Spinal cord (tissue), 10 donors: Measurements from ENCODE around the gene CTSH. TPM values are rescaled to one million over a fixed set of nuclear protein-coding genes. Genes with fewer than 3 reads are reported as not detected.
"Not testable (repeated sequence)": the region's sequence is repeated elsewhere in the genome, so short reads cannot be mapped to it uniquely, and the experiment has no call there.

Experiments
- DNase-seq, 6 donors: peaks; one replicate each; pipeline versions ENCODE4 v3.0.0 to v3.0.0-alpha.2; 2013 to 2015; ENCODE audit warnings: low spot score in 6 of 6, low read depth in 4 of 6
- H3K27ac ChIP-seq: one replicate; pipeline ENCODE4 v1.5.1; 2013; ENCODE audit warnings: low read depth, low read length, control low read depth
- H3K27me3 ChIP-seq: one replicate; pipeline ENCODE4 v1.6.1; 2013; ENCODE audit warnings: low read length; ENCODE audit not compliant: control insufficient read depth, insufficient read depth
- H3K36me3 ChIP-seq: one replicate; pipeline ENCODE4 v1.6.1; 2013; ENCODE audit warnings: low read length; ENCODE audit not compliant: control insufficient read depth, insufficient read depth
- H3K4me1 ChIP-seq: one replicate; pipeline ENCODE4 v1.6.1; 2013; ENCODE audit warnings: low read length; ENCODE audit not compliant: control insufficient read depth, insufficient read depth
- H3K4me3 ChIP-seq: one replicate; pipeline ENCODE4 v1.5.1; 2013; ENCODE audit warnings: low read depth, low read length, control low read depth
- H3K9me3 ChIP-seq: one replicate; pipeline ENCODE4 v1.6.1; 2013; ENCODE audit warnings: low read length; ENCODE audit not compliant: control insufficient read depth, insufficient read depth
- WGBS: methylation state at CpG from one replicate; pipeline ENCODE4 v1.1.5; 2013; ENCODE audit warnings: missing lambda C conversion rate; ENCODE audit not compliant: insufficient coverage; 5-methylcytosine and 5-hydroxymethylcytosine counted together
- polyA plus RNA-seq, 2 donors: library from polyadenylated mRNA; unstranded; fragments of 120-200 nt; gene quantifications; one replicate each; pipeline ENCODE4 v1.2.1, GENCODE V29; 2013; ENCODE audit not compliant: insufficient read length in 2 of 2
- total RNA-seq, 2 donors: library from RNA; depleted of rRNA in 1 of 2; stranded (reverse); fragments of 120-200 nt in 1 of 2; fragments of >200 nt in 1 of 2; gene quantifications; one replicate each; pipeline versions ENCODE4 v1.2.3 to v1.2.4, GENCODE V29; 2013 to 2014
- donor health status: healthy.

CTSH gene
- total and polyA plus RNA-seq, 4 donors, result 33.6 to 94.2 (median 48.9) TPM

GRCh38 chr15:78900819-78901533 lies 43.9 kb downstream of the CTSH start:
- peaks cover 56% of the 10 kb centered on the region for H3K36me3 ChIP-seq
- WGBS, result 91% methylated on average over 10 of the region's 14 CpGs
- not testable (repeated sequence) for H3K4me3 ChIP-seq, DNase-seq, H3K27me3 ChIP-seq, H3K27ac ChIP-seq, H3K9me3 ChIP-seq, H3K4me1 ChIP-seq

GRCh38 chr15:78898540-78898939 lies 46.3 kb downstream of the CTSH start:
- H3K27me3 ChIP-seq, result no peaks in the 10 kb centered on the region
- no peak for DNase-seq
- peaks cover 51% of the 10 kb centered on the region for H3K36me3 ChIP-seq
- H3K4me3 ChIP-seq, result no peak overlapping the region
- WGBS, result 33% methylated on average over 1 of the region's 4 CpGs
- no peak overlapping the region for H3K27ac ChIP-seq
- no peaks in the 10 kb centered on the region for H3K4me1 ChIP-seq
- H3K9me3 ChIP-seq, result no peaks in the 10 kb centered on the region

GRCh38 chr15:78895471-78895870 lies 49.4 kb downstream of the CTSH start:
- no CpG with 5 or more reads among the region's 3 CpGs for WGBS
- Histone ChIP-seq H3K27ac (no peak overlapping the region), H3K27me3 (no peaks in the 10 kb centered on the region), H3K9me3 (no peaks in the 10 kb centered on the region), H3K36me3 (peaks cover 32% of the 10 kb centered on the region), H3K4me3 (no peak overlapping the region), H3K4me1 (no peaks in the 10 kb centered on the region)
- no peak for DNase-seq

GRCh38 chr15:78893538-78893937 lies 51.3 kb downstream of the CTSH start:
- H3K9me3 ChIP-seq, result no peaks in the 10 kb centered on the region
- no peaks in the 10 kb centered on the region for H3K4me1 ChIP-seq
- no CpG with 5 or more reads among the region's 2 CpGs for WGBS
- no peak overlapping the region for H3K27ac ChIP-seq
- DNase-seq, result no peak
- peaks cover 25% of the 10 kb centered on the region for H3K36me3 ChIP-seq
- H3K4me3 ChIP-seq, result no peak overlapping the region
- no peaks in the 10 kb centered on the region for H3K27me3 ChIP-seq

GRCh38 chr15:78889000-78889399 lies 55.8 kb downstream of the CTSH start:
- no peaks in the 10 kb centered on the region for H3K9me3 ChIP-seq
- H3K27me3 ChIP-seq, result no peaks in the 10 kb centered on the region
- DNase-seq, result no peak
- WGBS, result no CpG with 5 or more reads among the region's 4 CpGs
- H3K27ac ChIP-seq, result no peak overlapping the region
- H3K4me1 ChIP-seq, result no peaks in the 10 kb centered on the region
- H3K4me3 ChIP-seq, result no peak overlapping the region
- H3K36me3 ChIP-seq, result peaks cover 24% of the 10 kb centered on the region

- no peak overlapping the region for H3K27ac ChIP-seq
- no peaks in the 10 kb centered on the region for H3K27me3 ChIP-seq
- H3K9me3 ChIP-seq, result no peaks in the 10 kb centered on the region
- H3K36me3 ChIP-seq, result peaks cover 16% of the 10 kb centered on the region
- H3K4me1 ChIP-seq, result peaks cover 14% of the 10 kb centered on the region
- no peak for DNase-seq
- no peak overlapping the region for H3K4me3 ChIP-seq
- WGBS, result no CpG with 5 or more reads among the region's 1 CpG
Observed at GRCh38 chr15:78881681-78882080, 63.2 kb downstream of the CTSH start.

GRCh38 chr15:78880813-78881212 lies 64.0 kb downstream of the CTSH start:
- no CpG with 5 or more reads among the region's 1 CpG for WGBS
- peaks cover 18% of the 10 kb centered on the region for H3K4me1 ChIP-seq
- peaks cover 14% of the 10 kb centered on the region for H3K36me3 ChIP-seq
- H3K27me3 ChIP-seq, result no peaks in the 10 kb centered on the region
- H3K9me3 ChIP-seq, result no peaks in the 10 kb centered on the region
- no peak overlapping the region for H3K27ac ChIP-seq
- no peak overlapping the region for H3K4me3 ChIP-seq
- DNase-seq, result no peak

GRCh38 chr15:78880242-78880533 lies 64.7 kb downstream of the CTSH start:
- peaks cover 24% of the 10 kb centered on the region for H3K4me1 ChIP-seq
- no peak for DNase-seq
- no peaks in the 10 kb centered on the region for H3K27me3 ChIP-seq
- H3K36me3 ChIP-seq, result peaks cover 14% of the 10 kb centered on the region
- no peak overlapping the region for H3K27ac ChIP-seq
- H3K9me3 ChIP-seq, result no peaks in the 10 kb centered on the region
- no peak overlapping the region for H3K4me3 ChIP-seq

GRCh38 chr15:78879517-78880241 lies 65.2 kb downstream of the CTSH start:
- Histone ChIP-seq H3K27me3 (no peaks in the 10 kb centered on the region), H3K9me3 (no peaks in the 10 kb centered on the region), H3K27ac (no peak overlapping the region), H3K4me1 (peaks cover 25% of the 10 kb centered on the region), H3K36me3 (peaks cover 14% of the 10 kb centered on the region), H3K4me3 (no peak overlapping the region)
- no peak for DNase-seq
- 11% methylated on average over 3 of the region's 6 CpGs for WGBS

- no peaks in the 10 kb centered on the region for H3K9me3 ChIP-seq
- WGBS, result no CpG with 5 or more reads among the region's 1 CpG
- DNase-seq, result no peak
- H3K27ac ChIP-seq, result no peak overlapping the region
- H3K36me3 ChIP-seq, result peaks cover 10% of the 10 kb centered on the region
- H3K4me1 ChIP-seq, result peaks cover 29% of the 10 kb centered on the region
- no peaks in the 10 kb centered on the region for H3K27me3 ChIP-seq
- no peak overlapping the region for H3K4me3 ChIP-seq
Observed at GRCh38 chr15:78878356-78878755, 66.5 kb downstream of the CTSH start.
